GM19324 (cell line): ENCODE data around the gene BANK1.
A peak's percentile ranks its signal among the peaks of the same experiment; 100 is the strongest.

Experiments
- ATAC-seq: cut with Tn5 transposase; IDR thresholded peaks from one replicate; pipeline ENCODE4 v1.9.1; 2021; ENCODE audit warnings: mild to moderate bottlenecking, moderate library complexity; ENCODE audit not compliant: unreplicated experiment, low FRiP score

BANK1 gene

DNA sequence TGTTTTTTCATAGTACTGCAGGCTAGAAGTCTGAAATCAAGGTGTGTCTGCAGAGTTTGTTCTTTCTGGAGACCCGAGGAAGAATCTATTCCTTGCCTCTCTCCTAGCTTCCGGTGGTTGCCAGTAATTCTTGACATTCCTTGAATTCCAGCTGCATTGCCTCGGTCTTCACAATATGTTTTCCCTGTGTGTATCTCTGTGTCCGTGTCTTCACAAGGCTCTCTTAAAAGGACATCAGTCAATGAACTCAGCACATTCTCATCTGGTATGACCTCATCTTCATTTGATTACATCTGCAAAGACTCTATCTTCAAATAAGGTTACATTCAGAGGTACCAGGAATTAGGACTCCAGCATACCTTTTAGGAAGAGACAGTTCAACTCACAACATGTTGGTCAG, 163.4 kb downstream of the BANK1 start:
- no peak for ATAC-seq

DNA sequence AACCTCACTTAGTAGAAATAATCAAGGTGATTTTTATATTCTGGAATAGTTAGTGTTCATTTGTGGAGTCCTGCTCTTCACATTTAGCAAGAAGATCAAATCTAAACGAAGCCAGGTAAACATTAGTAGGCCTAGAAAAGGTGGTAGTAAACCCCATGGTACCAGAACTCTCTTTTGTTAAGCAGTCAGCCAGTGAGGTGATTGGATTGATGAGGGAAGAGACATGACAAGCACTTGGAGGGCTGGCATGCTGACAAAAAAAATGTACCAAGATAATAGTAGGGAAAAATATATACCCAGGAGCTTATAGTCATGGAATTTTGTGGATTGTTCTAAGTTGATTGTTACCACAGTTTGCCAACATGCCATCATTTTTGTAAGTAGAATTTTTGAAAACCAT, 163.8 kb downstream of the BANK1 start:
- ATAC-seq, result no peak

DNA sequence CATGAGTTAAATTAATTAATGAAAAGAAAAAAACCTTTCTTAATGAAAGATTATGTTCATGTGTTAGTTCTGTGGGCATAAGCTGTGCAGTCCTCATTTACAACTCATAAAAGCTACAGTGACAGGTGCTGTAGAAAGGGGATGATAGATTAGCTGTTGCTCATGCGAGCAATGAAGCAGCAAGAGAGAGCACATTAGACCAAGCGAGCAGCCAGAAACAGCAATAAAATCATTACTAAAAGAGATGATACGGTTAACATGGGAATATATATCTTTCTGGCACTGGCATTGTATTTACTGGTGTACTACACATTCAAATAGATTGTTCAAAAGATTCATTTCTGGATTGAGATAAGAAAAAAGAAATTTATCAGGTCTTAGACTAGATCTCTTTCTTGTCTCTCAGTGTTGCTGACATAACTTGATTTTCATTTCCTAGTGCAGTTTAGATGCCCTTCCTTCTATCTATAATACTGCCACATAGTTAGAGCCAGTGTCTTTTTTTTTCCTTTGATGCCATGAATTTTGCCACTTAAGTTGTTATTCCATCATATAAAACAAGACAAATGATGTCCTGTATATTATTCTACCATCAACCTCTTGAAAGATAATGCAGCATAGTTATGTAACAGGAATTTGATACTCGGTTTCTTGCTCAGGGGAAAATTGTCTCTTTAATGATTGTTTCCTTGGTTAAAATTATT, 164.6 kb downstream of the BANK1 start:
- no peak for ATAC-seq

DNA sequence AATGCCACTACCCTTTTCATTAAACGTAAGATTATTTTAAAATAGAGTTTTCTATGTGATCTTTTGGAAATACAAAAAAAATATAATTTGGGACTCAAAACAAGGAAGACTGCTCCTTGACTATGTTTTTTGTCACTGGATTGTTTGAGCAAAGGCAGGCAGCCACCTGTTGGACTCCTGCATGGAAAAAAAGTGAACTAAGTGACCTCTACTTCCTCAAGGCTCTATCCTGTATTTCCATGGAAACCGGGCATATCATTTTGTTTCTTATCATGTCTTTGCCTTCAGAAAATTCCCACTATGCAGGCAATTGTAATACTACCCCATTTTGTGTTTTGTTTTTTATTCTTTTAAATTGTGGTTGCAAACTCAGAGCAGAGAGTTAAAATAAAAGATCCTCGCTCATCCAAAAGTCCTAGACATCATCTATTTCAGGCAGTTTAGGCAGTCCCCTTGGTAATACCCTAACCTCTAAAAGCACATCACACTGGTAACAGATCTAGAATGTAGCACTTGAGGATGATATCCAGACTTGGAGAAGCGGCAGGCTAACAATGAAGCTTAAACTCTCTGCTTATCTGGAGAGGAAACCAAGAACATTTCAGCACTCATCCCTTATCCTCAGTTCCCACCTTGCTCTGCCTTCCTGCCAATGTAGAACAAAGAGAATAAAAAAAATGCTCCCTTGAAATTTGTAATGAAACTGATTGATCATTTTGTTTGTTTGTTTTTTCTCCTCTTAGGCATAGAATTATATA, 165.7 kb downstream of the BANK1 start:
- no peak for ATAC-seq

DNA sequence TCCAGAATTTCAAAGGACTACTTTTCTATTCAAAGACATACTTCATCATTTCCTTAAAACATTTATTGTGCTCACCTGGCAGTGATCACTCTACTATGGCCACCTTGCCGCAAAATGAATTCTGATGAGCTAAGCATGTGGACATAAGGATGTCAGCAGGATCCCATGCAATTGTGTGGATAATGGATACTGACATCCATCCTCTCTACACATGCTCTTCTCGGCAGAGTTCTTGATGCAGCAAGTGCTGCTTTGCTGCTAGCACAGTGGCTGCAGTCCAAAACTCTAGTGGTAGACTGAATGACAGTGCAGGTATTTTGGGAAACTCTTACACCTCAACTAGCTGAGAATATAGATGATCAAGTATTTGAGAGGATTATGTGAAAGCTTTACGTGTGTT, 168.0 kb downstream of the BANK1 start:
- no peak for ATAC-seq

DNA sequence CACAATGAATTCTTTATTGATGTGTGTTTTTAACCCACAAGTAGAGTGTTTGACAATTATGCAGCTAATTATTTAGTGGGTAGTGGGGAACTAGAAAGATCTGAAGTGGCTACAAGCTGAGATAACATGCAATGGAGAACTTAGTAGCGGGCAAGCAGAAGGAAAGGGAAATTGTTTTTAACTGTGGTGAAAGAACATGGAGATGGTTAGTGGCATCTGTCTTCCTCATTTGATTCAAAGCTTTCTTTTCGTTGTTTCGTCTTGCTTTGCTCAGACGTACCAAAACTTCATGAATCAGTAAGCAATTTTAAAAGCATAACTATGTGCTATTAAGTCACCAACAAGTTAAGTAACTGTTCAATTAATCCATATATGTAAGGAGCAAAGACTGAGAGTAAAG, 169.9 kb downstream of the BANK1 start:
- no peak for ATAC-seq

DNA sequence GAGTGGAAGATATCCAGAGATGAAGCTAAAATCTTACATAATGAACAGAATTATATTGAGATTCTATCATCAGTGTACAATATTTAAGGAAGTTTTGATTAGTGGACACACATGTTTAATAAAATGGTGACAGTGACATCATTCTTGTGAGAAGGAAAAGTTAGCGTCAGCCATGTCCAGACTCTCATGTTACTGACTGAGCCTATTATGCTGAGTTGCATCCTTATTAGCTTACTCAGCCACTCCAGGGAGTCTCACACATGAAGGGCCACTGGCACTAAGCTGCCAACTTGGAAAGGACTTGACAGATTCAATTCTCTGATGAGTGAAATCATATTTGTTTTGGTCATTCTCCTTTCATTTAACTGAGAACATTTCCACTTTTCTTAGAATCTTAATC, 170.6 kb downstream of the BANK1 start:
- ATAC-seq, result no peak

DNA sequence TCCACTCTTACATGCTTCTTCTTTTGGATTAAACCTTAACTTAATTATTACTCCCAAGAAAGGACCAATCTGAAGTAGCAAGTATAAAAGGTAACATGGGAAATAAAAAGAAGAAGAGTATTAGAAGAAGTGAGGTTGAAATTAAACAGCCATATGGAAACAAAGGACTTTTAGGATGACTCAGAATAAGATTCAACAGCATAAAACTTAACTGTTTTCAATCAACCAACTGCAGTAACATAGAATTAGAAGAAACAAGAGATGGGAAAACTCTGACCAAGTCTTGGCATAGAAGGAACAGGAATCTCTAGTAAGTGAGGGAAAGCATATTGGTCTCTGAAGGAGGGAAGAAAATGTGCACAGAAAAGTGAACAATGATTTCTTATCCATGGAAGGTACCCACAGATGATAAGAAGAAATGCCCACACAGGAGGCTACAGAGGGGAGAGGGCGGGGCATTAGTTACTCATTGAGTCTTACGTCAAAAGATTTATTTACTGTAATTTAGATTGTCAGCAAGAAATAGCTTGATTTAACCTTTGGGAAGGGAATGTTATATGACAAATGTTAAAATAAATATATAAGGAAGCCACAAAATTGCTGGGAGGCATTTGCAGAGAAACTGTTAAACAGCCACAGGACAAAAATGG, 177.3 kb downstream of the BANK1 start:
- no peak for ATAC-seq

DNA sequence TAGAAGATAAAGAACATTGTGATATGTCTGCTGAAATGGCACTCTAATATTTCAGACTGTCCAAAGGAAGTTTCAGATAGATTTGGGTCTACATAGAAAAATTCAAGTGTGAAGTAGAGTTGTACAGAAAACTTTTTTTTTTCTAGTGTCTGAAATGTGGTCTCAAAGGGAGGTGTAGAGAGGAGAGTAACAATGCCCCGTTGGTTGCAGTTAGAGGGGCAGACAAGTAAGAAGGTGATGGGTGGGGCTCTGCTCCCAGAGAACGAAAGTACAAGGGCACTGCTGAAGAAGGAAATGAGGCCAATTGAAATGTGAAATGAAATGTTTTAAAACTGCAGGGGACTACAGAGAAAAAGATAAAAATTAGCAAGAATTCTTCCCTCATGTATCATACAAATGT, 177.8 kb downstream of the BANK1 start:
- no peak for ATAC-seq

DNA sequence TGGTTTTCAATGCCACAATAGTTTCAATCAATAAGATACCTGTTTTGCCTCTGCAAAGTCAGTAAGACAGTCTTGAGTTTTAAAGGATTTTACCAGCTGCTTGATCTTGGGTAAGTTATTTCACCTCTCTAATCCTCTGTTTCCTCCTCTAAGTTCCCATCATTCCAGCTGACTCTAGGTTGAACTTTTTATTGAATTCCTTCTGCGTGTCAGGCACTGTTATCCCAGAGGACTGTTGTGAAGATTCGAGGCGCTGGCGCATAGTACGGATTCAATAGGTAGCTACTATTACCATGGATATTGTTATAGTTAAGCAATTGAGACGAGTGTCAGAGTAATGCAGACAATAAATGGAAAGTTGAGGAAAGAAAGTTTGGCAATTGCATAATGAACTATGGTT, 179.4 kb downstream of the BANK1 start:
- no peak for ATAC-seq

DNA sequence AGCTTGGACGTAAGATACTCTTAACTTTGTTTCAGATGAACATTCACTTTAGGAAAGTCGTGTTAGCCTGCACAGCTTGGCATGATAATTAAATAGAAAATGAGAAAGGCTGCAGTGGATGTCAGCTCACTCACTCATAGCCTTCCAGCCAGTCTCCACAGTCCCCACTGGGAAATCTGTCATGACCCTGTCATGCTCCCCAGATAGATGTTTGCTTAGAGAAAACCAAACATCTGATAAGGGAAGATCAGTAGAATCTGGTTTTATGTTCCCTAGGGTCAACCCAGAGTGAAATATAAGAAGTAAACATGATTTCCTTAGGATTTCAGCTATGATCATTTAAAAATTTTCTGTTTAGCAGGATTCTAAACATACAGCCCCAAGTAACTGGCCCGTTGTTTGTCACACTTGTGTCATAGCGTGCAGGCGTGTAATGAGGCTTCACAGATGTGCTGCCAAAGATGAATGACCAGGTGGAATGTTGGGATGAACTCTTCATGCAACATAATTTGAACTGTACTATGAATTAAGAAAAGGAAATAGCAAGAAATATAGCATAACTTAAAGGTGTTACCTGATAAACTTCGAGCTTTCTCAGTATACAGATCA, 180.1 kb downstream of the BANK1 start:
- ATAC-seq, result no peak

DNA sequence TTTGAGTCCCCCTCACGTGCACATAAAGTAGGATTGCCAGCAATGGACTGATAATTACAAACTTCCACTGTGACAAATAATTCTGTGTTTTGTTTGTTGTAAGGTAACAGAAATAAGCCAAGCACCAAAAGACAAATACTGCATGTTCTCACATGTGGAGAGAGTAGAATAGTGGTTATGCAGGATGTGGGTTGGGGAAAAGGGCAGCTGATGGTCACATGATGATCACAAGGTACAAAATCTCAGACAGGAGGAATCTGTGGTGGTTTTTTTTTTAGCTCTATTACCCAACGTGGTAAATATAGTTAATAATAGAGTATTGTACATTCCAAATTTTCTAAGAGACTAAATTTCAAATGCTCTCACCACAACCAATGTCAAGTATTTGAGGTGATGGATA, 182.3 kb downstream of the BANK1 start:
- no peak for ATAC-seq

DNA sequence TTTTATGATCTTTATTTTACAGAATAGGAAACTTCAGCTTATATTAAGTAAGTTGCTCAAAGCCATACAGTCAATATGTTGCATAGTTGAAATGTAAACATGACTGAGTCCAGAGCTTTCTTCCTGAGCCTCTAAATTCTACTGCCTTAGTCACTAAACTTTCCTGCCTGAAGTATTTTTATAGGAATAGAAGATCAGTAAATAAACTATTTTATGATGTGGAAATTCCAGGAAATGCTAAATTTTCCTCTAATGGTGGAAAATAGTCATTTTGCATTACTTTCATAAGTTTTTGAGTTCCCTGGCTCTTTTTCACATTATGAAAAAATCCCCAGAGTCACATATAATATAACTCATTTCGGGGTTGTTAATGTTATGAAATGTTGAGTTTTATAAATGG, 182.8 kb downstream of the BANK1 start:
- ATAC-seq, result no peak

DNA sequence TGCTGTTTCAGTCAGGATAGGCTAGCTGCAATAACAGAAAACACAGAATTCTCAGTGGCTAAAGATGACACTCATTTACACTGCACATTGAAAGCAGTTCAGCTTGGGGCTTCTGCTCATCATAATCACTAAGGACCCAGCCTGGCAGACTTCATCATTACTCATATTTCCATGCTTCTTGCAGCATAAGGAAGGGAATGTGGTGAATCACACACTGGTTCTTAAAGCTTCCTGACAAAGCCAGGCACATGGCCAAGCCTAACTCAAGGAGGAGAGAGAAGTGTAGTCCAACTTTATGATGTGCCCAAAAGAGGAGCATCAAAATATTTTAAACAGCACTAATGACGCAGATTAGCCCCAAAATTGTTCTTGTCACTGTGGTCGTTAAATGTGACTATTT, 186.5 kb downstream of the BANK1 start:
- no peak for ATAC-seq

DNA sequence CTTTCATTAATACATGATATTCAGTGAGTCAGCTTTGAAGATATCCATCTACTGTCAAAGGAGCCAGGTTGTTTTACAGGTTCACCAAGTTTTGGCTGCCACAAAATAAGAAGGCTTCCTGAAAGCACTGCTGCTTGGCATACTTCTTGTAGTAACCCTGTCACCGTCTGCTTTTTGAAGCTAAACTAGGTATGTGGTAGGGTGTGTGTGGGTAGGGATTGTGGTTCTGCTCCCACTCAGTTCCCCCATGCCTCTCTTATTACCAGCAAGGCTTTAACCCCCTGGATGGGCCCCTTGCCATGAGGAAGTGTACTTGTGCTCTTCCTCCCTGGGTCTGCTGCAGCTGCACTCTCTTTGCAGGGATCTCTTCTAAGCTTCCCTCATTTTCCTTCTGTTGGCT, 191.2 kb downstream of the BANK1 start:
- ATAC-seq, result no peak

DNA sequence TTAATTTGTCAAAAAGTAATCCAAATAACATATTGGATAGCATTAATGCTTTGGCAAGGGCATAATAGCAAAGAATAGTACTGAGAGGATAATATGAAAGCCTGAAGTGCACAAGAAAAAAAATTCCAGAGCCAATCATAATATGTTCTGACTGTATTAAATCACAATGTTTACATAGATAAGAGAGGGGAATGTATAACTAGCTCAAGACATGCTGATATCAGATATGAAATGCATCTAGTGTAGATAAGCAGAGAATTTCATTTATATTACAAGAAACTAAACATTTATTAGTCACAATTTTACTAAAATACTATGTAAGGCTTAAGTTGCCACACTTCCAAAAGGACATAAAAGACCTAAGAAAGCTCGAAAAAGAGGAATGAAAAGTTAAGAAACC, 193.3 kb downstream of the BANK1 start:
- ATAC-seq, result no peak

DNA sequence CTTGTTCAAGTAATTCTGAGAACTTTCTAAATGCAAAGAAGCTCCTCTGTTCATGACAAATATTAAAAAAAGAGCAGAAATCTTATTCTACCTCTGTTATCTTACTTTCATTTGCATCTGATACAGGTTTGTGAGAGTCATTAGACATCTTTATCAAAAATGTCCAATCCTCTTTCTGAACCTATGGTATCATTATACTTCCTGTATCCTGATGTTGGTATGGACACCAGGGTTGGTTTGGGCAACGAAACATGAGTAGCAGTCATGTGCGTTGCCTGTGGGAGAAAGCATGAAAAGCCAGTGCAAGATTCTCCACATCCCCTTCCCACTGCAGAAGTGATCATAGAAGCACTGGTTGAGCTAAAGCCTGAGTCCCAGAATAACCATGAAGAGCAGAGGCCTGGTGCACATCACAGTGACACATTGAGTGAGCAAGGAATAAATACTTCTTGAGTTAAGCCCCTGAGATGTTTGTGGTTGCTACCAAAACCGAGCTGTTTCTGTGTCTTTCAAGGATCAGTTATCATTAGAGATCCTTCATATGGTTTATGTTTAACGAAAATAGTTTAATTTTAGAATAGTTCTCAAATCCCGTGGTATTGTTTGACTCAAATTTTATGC, 197.2 kb downstream of the BANK1 start:
- ATAC-seq, result peak; percentile 84

DNA sequence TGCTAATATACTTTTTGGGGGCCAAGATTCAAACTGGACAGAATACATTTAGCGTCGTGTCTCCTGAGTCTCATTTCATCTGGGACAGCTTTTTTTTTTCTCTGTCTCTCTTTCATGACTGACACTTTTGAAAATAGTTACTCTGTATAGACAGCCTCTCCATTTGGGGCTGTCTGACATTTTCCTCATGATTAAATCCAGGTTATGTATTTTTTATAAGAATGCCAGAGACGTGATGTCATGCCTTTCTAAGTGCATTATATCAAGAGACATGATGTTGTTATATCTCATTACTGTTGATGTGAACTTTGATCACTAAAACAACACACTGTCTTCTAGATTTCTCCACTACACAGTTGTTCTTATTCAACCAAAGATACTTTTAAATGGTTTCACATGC, 199.0 kb downstream of the BANK1 start:
- no peak for ATAC-seq

DNA sequence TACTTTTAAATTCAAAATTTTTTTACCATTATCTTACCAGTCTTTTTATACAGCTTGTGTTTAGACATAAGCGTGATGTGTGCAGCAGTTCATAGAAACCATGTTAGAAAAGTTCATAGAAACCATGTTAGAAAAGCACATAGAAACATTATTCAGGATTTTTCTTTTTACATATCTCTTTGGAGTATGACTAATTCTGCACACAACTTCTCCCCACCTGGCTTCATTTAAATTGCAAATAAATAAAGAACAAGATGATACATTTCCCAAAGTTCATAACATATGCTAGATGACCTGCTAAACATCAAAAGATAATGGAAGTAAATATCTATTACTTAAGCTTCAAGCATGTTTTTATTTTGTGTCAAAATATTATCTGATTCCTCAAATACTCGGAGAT, 201.9 kb downstream of the BANK1 start:
- no peak for ATAC-seq

DNA sequence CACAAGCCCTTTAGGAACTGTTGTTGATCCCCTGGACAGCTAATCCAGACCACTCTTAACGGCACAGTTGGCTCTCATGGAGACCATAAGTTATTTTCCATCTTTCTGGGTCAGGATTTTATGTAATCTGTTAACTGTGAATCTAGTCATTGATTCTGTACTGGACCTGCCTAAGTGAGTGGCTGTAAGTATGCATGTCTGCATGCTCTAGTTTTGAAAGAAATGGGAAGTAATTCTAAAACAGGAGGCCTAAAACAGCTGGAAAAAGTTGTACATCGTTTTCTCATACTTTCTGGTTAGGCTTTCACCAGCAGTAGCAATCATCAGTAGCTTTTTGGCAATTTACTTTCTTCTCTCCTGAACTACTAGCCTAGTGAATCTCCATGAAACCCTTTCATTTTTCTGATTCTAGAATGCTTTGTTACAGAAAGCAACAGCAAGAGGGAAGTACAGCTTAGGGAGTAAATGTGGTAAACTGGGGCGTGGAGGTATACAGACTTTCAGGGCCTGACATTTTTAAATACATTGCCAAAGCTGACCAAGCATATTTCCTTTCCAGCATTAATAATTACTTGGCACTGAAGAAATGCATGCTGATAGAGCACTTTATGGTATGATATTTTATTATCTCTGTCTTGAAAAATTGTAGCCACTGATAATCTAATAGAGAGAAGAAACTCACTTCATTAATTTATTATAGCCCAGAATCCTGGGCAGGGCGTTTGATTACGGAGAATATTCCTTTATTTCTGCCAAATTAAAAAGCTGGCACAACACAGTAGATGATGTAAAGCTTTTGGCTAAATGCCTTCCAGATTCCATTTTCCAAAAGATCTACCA, 202.7 kb downstream of the BANK1 start:
- no peak for ATAC-seq
